Prostate gland (tissue), 2 donors: Measurements from ENCODE around the gene STAT4.

Experiments
- CTCF ChIP-seq, 4 experiments: fragments of 200-600 bp in 2 of 4; fragments of 450-650 bp in 2 of 4; sonication (generic) in 2 of 4; IDR thresholded peaks; 1 replicate in 3 of 4; 2 replicates in 1 of 4; pipeline ENCODE4 v1.5.1; 2016 to 2019; ENCODE audit warnings: antibody characterized with exemption in 4 of 4, mild to moderate bottlenecking in 2 of 4, moderate library complexity in 2 of 4
- POLR2A ChIP-seq: fragments of 450-650 bp; IDR thresholded peaks from one replicate; pipeline ENCODE4 v1.6.1; 2016; ENCODE audit warnings: antibody characterized with exemption, mild to moderate bottlenecking

GRCh38 chr2:191128172-191128910 lies 22.5 kb downstream of the STAT4 start:
- TF ChIP-seq CTCF (IDR thresholded peaks at IDR 0.05): no peak
- no peak for TF ChIP-seq POLR2A
